ENCODE measurements around the gene PHACTR1. TPM values are rescaled to one million over a fixed set of nuclear protein-coding genes. Genes with fewer than 3 reads are reported as not detected.

The PHACTR1 gene
- total RNA-seq, 4 donors from 2014 or later, result 1.2 to 3.2 (median 1.6) TPM; not detected in 1

GRCh38 chr6:12911427-12911826 lies 194.9 kb downstream of the PHACTR1 start:
- H3K4me3 ChIP-seq, result no peak overlapping the region
- no peak for DNase-seq
- intact Hi-C loops (cut with DNase I; ENCODE audit: low total_unique reads), result loop anchor here (5.0 kb wide), 1 partner anchor 421 kb away; no protein-coding TSS in a partner anchor
- H3K4me1 ChIP-seq, result no peaks in the 10 kb centered on the region
- no peak overlapping the region for H3K27ac ChIP-seq
- TF ChIP-seq POLR2AphosphoS5 (IDR thresholded peaks at IDR 0.05), result no peak
- TF ChIP-seq EP300 (IDR thresholded peaks at IDR 0.05; ENCODE audit: low read depth), result no peak
- TF ChIP-seq POLR2A (IDR thresholded peaks at IDR 0.05), result no peak
- TF ChIP-seq, protein P1, sequence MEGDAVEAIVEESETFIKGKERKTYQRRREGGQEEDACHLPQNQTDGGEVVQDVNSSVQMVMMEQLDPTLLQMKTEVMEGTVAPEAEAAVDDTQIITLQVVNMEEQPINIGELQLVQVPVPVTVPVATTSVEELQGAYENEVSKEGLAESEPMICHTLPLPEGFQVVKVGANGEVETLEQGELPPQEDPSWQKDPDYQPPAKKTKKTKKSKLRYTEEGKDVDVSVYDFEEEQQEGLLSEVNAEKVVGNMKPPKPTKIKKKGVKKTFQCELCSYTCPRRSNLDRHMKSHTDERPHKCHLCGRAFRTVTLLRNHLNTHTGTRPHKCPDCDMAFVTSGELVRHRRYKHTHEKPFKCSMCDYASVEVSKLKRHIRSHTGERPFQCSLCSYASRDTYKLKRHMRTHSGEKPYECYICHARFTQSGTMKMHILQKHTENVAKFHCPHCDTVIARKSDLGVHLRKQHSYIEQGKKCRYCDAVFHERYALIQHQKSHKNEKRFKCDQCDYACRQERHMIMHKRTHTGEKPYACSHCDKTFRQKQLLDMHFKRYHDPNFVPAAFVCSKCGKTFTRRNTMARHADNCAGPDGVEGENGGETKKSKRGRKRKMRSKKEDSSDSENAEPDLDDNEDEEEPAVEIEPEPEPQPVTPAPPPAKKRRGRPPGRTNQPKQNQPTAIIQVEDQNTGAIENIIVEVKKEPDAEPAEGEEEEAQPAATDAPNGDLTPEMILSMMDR (IDR thresholded peaks at IDR 0.05), result peak; percentile 34 to 43 (median 38)
- no peaks in the 10 kb centered on the region for H3K36me3 ChIP-seq
- no peaks in the 10 kb centered on the region for H3K9me3 ChIP-seq
- no peaks in the 10 kb centered on the region for H3K27me3 ChIP-seq
- in situ Hi-C loops (cut with MboI; ENCODE audit: low pct_ligation_motif_present in 1 of 4, low pct_unique_long_range_greater_than_20kb in 1 of 4, low sequenced_read_pairs in 3 of 4), result loop anchor here in 2 of 4 donors (25.0 kb wide), 1 partner anchor 426 kb away; the partner anchor contains the start of gene TBC1D7 (in 2 of the 2)
- WGBS, 2 donors (ENCODE audit: low coverage in 1 of 2), result 10 to 20% methylated on average over 2 of the region's 2 CpGs

DNA sequence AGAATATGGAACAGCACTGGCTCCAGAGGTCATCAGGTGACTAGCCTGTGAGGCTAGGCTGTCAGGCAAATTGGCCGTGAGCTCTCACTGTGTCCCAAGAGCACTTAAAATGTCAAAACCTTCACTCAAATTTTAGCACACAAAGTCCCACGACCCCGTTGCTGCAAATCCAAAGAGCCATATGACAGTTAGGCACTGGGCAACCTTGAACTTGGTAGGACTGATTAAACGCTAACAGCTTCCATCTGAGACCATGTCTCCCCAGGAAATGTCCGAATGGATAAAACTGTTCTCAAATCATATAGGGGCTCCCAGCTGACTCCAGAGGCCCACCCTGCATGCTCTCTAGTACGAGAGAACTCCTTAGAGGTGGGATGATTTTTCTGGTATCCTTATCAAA lies 196.6 kb downstream of the PHACTR1 start:
- WGBS, 2 donors (ENCODE audit: low coverage in 1 of 2), result 53 to 78% methylated on average over 3 to 6 of the region's 6 CpGs
- in situ Hi-C loops (cut with MboI; ENCODE audit: low pct_ligation_motif_present in 1 of 4, low pct_unique_long_range_greater_than_20kb in 1 of 4, low sequenced_read_pairs in 3 of 4), result loop anchor here in 2 of 4 donors (25.0 kb wide), 1 partner anchor 424 kb away; the partner anchor contains the start of gene TBC1D7 (in 2 of the 2)
- H3K4me1 ChIP-seq, result no peaks in the 10 kb centered on the region
- TF ChIP-seq POLR2AphosphoS5 (IDR thresholded peaks at IDR 0.05) (no peak), POLR2A (IDR thresholded peaks at IDR 0.05) (no peak), EP300 (IDR thresholded peaks at IDR 0.05; ENCODE audit: low read depth) (no peak)
- TF ChIP-seq, protein P1 (IDR thresholded peaks at IDR 0.05), result no peak
- DNase-seq, result no peak
- no peaks in the 10 kb centered on the region for H3K27me3 ChIP-seq
- no peak overlapping the region for H3K4me3 ChIP-seq
- no peak overlapping the region for H3K27ac ChIP-seq
- no peaks in the 10 kb centered on the region for H3K36me3 ChIP-seq
- intact Hi-C loops (cut with DNase I; ENCODE audit: low total_unique reads), result loop anchor here (2.0 to 5.0 kb wide), 2 partner anchors 50 to 419 kb away; no protein-coding TSS in a partner anchor
- H3K9me3 ChIP-seq, result no peaks in the 10 kb centered on the region

DNA sequence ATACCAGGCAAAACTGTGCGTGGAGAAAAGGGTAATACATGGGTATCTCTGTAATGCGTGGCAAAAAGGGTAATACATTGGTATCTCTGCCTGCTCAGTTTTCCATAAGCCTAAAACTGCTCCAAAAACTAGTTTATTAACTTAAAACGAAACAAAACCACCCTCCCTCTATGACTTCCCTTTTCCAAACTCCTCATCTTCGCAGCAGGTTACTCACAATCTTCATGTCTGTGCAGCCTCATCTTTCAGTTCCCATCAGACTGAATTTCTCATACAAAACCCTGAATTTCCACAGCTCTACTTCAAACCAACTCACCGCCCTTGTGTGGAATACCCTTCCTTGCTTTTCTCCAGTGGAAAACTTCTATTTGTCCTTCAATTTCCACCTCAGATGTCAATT lies 199.4 kb downstream of the PHACTR1 start:
- Histone ChIP-seq H3K36me3 (no peaks in the 10 kb centered on the region), H3K9me3 (no peaks in the 10 kb centered on the region), H3K4me3 (no peak overlapping the region), H3K27ac (no peak overlapping the region), H3K27me3 (no peaks in the 10 kb centered on the region), H3K4me1 (no peaks in the 10 kb centered on the region)
- in situ Hi-C loops (cut with MboI; ENCODE audit: low pct_ligation_motif_present in 1 of 4, low pct_unique_long_range_greater_than_20kb in 1 of 4, low sequenced_read_pairs in 3 of 4) (loop anchor here in 2 of 4 donors (25.0 kb wide), 1 partner anchor 421 kb away; the partner anchor contains the start of gene TBC1D7 (in 2 of the 2)), intact Hi-C loops (cut with DNase I; ENCODE audit: low total_unique reads) (no loop called here)
- 74 to 79% methylated on average over 3 to 5 of the region's 5 CpGs for WGBS, 2 donors (ENCODE audit: low coverage in 1 of 2)
- DNase-seq, result no peak
- TF ChIP-seq POLR2A (IDR thresholded peaks at IDR 0.05) (no peak), POLR2AphosphoS5 (IDR thresholded peaks at IDR 0.05) (no peak), EP300 (IDR thresholded peaks at IDR 0.05; ENCODE audit: low read depth) (no peak)
- TF ChIP-seq, protein P1 (IDR thresholded peaks at IDR 0.05), result no peak

GRCh38 chr6:12916420-12917136 lies 200.0 kb downstream of the PHACTR1 start:
- 73 to 80% methylated on average over 3 of the region's 3 CpGs for WGBS, 2 donors (ENCODE audit: low coverage in 1 of 2)
- TF ChIP-seq EP300 (IDR thresholded peaks at IDR 0.05; ENCODE audit: low read depth) (no peak), POLR2A (IDR thresholded peaks at IDR 0.05) (no peak), POLR2AphosphoS5 (IDR thresholded peaks at IDR 0.05) (no peak)
- TF ChIP-seq, protein P1 (IDR thresholded peaks at IDR 0.05), result no peak
- Histone ChIP-seq H3K4me3 (no peak overlapping the region), H3K27ac (no peak overlapping the region), H3K9me3 (no peaks in the 10 kb centered on the region), H3K36me3 (no peaks in the 10 kb centered on the region), H3K4me1 (no peaks in the 10 kb centered on the region), H3K27me3 (no peaks in the 10 kb centered on the region)
- intact Hi-C loops (cut with DNase I; ENCODE audit: low total_unique reads) (no loop called here), in situ Hi-C loops (cut with MboI; ENCODE audit: low pct_ligation_motif_present in 1 of 4, low pct_unique_long_range_greater_than_20kb in 1 of 4, low sequenced_read_pairs in 3 of 4) (loop anchor here in 2 of 4 donors (25.0 kb wide), 1 partner anchor 421 kb away; the partner anchor contains the start of gene TBC1D7 (in 2 of the 2))
- no peak for DNase-seq
